Measurements from ENCODE around the gene ABCA13.

- no peak for TF ChIP-seq POLR2A (IDR thresholded peaks at IDR 0.05)
- TF ChIP-seq CTCF (IDR thresholded peaks at IDR 0.05): no peak
Measured at GRCh38 chr7:48225101-48225500, 53.8 kb downstream of the ABCA13 start.

Measured in gastroesophageal sphincter (tissue), 3 donors.